Measurements from ENCODE around the gene RNF180. TPM values are rescaled to one million over a fixed set of nuclear protein-coding genes. Genes with fewer than 3 reads are reported as not detected.

The RNF180 gene
- total RNA-seq, 4 donors from 2014 or later, result 3.7 to 14.3 (median 5.2) TPM

GRCh38 chr5:64144425-64145215, 21.0 kb upstream of the RNF180 start:
- ATAC-seq (peak; percentile 39 to 87), DNase-seq (no peak)
- in situ Hi-C loops (cut with MboI; ENCODE audit: low sequenced_read_pairs in 4 of 4), result loop anchor here (5.0 to 25.0 kb wide), 3 partner anchors 468 to 470 kb away; no protein-coding TSS in a partner anchor
- Histone ChIP-seq H3K36me3 (no peaks in the 10 kb centered on the region), H3K4me3 (no peak overlapping the region), H3K27ac (no peak overlapping the region), H3K9me3 (no peaks in the 10 kb centered on the region), H3K27me3 (no peaks in the 10 kb centered on the region), H3K4me1 (peaks cover 3 to 4% of the 10 kb centered on the region in 2 donors)
- no peak for TF ChIP-seq POLR2A (IDR thresholded peaks at IDR 0.05)
- TF ChIP-seq, protein P1, sequence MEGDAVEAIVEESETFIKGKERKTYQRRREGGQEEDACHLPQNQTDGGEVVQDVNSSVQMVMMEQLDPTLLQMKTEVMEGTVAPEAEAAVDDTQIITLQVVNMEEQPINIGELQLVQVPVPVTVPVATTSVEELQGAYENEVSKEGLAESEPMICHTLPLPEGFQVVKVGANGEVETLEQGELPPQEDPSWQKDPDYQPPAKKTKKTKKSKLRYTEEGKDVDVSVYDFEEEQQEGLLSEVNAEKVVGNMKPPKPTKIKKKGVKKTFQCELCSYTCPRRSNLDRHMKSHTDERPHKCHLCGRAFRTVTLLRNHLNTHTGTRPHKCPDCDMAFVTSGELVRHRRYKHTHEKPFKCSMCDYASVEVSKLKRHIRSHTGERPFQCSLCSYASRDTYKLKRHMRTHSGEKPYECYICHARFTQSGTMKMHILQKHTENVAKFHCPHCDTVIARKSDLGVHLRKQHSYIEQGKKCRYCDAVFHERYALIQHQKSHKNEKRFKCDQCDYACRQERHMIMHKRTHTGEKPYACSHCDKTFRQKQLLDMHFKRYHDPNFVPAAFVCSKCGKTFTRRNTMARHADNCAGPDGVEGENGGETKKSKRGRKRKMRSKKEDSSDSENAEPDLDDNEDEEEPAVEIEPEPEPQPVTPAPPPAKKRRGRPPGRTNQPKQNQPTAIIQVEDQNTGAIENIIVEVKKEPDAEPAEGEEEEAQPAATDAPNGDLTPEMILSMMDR (IDR thresholded peaks at IDR 0.05 in 4 of 5, conservative IDR thresholded peaks at IDR 0.05 in 1 of 5), result no peak
- intact Hi-C loops (cut with DNase I; ENCODE audit: low total_unique reads), result loop anchor here (10.0 kb wide), 1 partner anchor 640 kb away; no protein-coding TSS in a partner anchor

GRCh38 chr5:64145216-64145895, 20.3 kb upstream of the RNF180 start:
- H3K27ac ChIP-seq, result no peak overlapping the region
- no peak for TF ChIP-seq POLR2A (IDR thresholded peaks at IDR 0.05)
- TF ChIP-seq, protein P1 (IDR thresholded peaks at IDR 0.05 in 4 of 5, conservative IDR thresholded peaks at IDR 0.05 in 1 of 5), result no peak
- H3K4me3 ChIP-seq, result no peak overlapping the region
- intact Hi-C loops (cut with DNase I; ENCODE audit: low total_unique reads), result loop anchor here (10.0 kb wide), 1 partner anchor 639 kb away; no protein-coding TSS in a partner anchor
- in situ Hi-C loops (cut with MboI; ENCODE audit: low sequenced_read_pairs in 4 of 4), result loop anchor here (5.0 to 25.0 kb wide), 3 partner anchors 467 to 469 kb away; no protein-coding TSS in a partner anchor
- H3K9me3 ChIP-seq, result no peaks in the 10 kb centered on the region
- peaks cover 3 to 4% of the 10 kb centered on the region in 2 donors for H3K4me1 ChIP-seq
- H3K36me3 ChIP-seq, result no peaks in the 10 kb centered on the region
- ATAC-seq, result no peak
- DNase-seq, result no peak
- H3K27me3 ChIP-seq, result no peaks in the 10 kb centered on the region

- intact Hi-C loops (cut with DNase I; ENCODE audit: low total_unique reads) (loop anchor here (10.0 kb wide), 1 partner anchor 637 kb away; no protein-coding TSS in a partner anchor), in situ Hi-C loops (cut with MboI; ENCODE audit: low sequenced_read_pairs in 4 of 4) (loop anchor here (5.0 to 25.0 kb wide), 3 partner anchors 465 to 467 kb away; no protein-coding TSS in a partner anchor)
- ATAC-seq (no peak), DNase-seq (no peak)
- Histone ChIP-seq H3K27ac (no peak overlapping the region), H3K4me3 (no peak overlapping the region), H3K36me3 (no peaks in the 10 kb centered on the region), H3K27me3 (no peaks in the 10 kb centered on the region), H3K4me1 (peaks cover 3 to 4% of the 10 kb centered on the region in 2 donors), H3K9me3 (no peaks in the 10 kb centered on the region)
- no peak for TF ChIP-seq POLR2A (IDR thresholded peaks at IDR 0.05)
- TF ChIP-seq, protein P1 (IDR thresholded peaks at IDR 0.05 in 4 of 5, conservative IDR thresholded peaks at IDR 0.05 in 1 of 5), result no peak
These were observed 18.3 kb upstream of the RNF180 start for GRCh38 chr5:64147379-64147778.

DNA sequence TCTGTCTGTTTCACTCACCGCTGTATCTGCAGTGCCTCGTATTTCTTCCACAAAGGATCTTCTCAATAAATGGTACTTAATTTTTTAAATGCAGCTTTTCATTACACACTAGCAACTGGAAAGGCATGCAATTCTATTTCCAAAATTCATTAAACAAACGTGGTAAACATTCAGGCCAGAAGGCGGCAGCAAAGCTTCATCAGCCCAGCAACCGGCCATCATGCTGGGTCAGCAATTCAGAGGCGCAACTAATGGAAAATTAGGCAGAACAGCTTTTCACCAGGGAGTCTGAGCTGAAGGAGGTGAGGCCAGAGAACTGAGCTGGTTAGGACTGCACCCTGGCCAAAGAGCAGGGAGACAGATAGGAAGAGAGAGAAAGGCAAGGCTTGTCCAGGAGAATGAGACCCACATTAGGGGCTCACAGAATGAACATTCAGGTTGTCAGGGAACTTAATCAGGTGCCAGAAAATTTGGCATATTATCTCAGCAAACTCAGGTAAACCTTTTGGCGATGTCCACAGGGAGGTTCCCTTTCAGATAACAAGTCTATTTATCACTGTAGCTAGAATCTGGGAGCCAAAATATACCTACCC, 17.7 kb upstream of the RNF180 start:
- no peaks in the 10 kb centered on the region for H3K36me3 ChIP-seq
- no peak overlapping the region for H3K27ac ChIP-seq
- H3K27me3 ChIP-seq, result no peaks in the 10 kb centered on the region
- in situ Hi-C loops (cut with MboI; ENCODE audit: low sequenced_read_pairs in 4 of 4) (loop anchor here (5.0 to 25.0 kb wide), 3 partner anchors 464 to 467 kb away; no protein-coding TSS in a partner anchor), intact Hi-C loops (cut with DNase I; ENCODE audit: low total_unique reads) (loop anchor here (2.0 to 10.0 kb wide), 3 partner anchors 61 to 637 kb away; no protein-coding TSS in a partner anchor)
- H3K4me1 ChIP-seq, result peaks cover 3 to 4% of the 10 kb centered on the region in 2 donors
- TF ChIP-seq, protein P1 (IDR thresholded peaks at IDR 0.05 in 4 of 5, conservative IDR thresholded peaks at IDR 0.05 in 1 of 5), result peak; percentile 62 to 77 (median 71)
- no peak for TF ChIP-seq POLR2A (IDR thresholded peaks at IDR 0.05)
- H3K4me3 ChIP-seq, result no peak overlapping the region
- peak; percentile 16 to 25 for DNase-seq
- no peaks in the 10 kb centered on the region for H3K9me3 ChIP-seq
- peak in 1 of 2 donors; percentile 65 for ATAC-seq
